Psoas muscle (tissue), 8 donors: ENCODE measurements around the gene COL18A1. TPM values are rescaled to one million over a fixed set of nuclear protein-coding genes. Genes with fewer than 3 reads are reported as not detected.

Source experiments
- ATAC-seq, 4 donors: fragments of 200-7000 bp; cut with Tn5 transposase; one replicate each; pipeline ENCODE4 v1.9.1; 2020; ENCODE audit warnings: moderate library complexity in 3 of 4, mild to moderate bottlenecking in 2 of 4
- DNase-seq, 2 donors: peaks; one replicate each; pipeline ENCODE4 v3.0.0-alpha.2; 2020
- H3K27ac ChIP-seq: fragments of 200-600 bp; one replicate; pipeline ENCODE4 v1.8.0; 2022
- H3K27me3 ChIP-seq, 3 donors: fragments of 200-600 bp in 1 of 3; one replicate each; pipeline versions ENCODE4 v1.6.1 to v1.8.0; 2013 to 2022; ENCODE audit warnings: low read length in 2 of 3, mild to moderate bottlenecking in 2 of 3, moderate library complexity in 1 of 3; ENCODE audit not compliant: insufficient read depth in 3 of 3
- H3K36me3 ChIP-seq, 2 donors: fragments of 200-600 bp in 1 of 2; one replicate each; pipeline versions ENCODE4 v1.6.1 to v1.8.0; 2013 to 2022; ENCODE audit warnings: low read depth in 1 of 2, mild to moderate bottlenecking in 1 of 2, moderate library complexity in 1 of 2; ENCODE audit not compliant: insufficient read depth in 1 of 2
- H3K4me1 ChIP-seq: fragments of 200-600 bp; one replicate; pipeline ENCODE4 v1.8.0; 2022
- H3K4me3 ChIP-seq: fragments of 200-600 bp; one replicate; pipeline ENCODE4 v1.8.0; 2022; ENCODE audit warnings: mild to moderate bottlenecking
- H3K9me3 ChIP-seq: fragments of 200-600 bp; one replicate; pipeline ENCODE4 v1.8.0; 2022
- WGBS, 3 donors: extraction: QIAGEN DNeasy Blood & Tissue Kit; methylation state at CpG; one replicate each; pipeline versions ENCODE4 v1.1.6 to v1.1.7; 2013; 5-methylcytosine and 5-hydroxymethylcytosine counted together
- intact Hi-C, 2 donors: fragments of 100-400 bp; cut with DNase I; formaldehyde crosslinking; loops; one replicate each; pipeline versions ENCODE4 v1.11.0 to v1.14.2; 2022
- polyA plus RNA-seq, 3 donors: library from polyadenylated mRNA; stranded (reverse); fragments of 200-250 nt; gene quantifications; one replicate each; pipeline ENCODE4 v1.2.3, GENCODE V29; 2013
- total RNA-seq, 4 donors: library from RNA; stranded (reverse); fragmentation: NEBNext Ultra II Directional in 2 of 4; extraction: Animal tissue kit (Norgen Biotek cat#: 25700) in 2 of 4; gene quantifications; one replicate each; pipeline versions ENCODE4 v1.2.1 to v1.2.4, GENCODE V29; 2021 to 2023
- TF ChIP-seq, protein P1 (sequence below): fragments of 200-600 bp; IDR thresholded peaks from one replicate; pipeline ENCODE4 v1.8.0; 2022; ENCODE audit warnings: antibody characterized with exemption
- donor health status: healthy with polysubstance abuse.
- donor health status: DM: no; HTN: no; CAD: no; lungs with moderate emphysema.
- donor health status: Bipolar disorder and iron deficiency.
- donor health status: healthy.
- donor health status: DM: yes; HTN: yes; CAD: no.
- donor health status: DM: no; HTN: no; CAD: no.
- donor health status: DM: no; HTN: no; CAD: no.
- donor health status: DM: yes; HTN: yes; CAD: no.

Gene COL18A1
- total and polyA plus RNA-seq, 7 donors: 4.8 to 25.3 (median 12.1) TPM

GRCh38 chr21:45464309-45464708 is 59.3 kb downstream of the COL18A1 start:
- Histone ChIP-seq H3K27me3 (peaks cover 0 to 40% (median 0%) of the 10 kb centered on the region in 3 donors), H3K27ac (no peak overlapping the region), H3K4me1 (no peaks in the 10 kb centered on the region), H3K36me3 (no peaks in the 10 kb centered on the region), H3K9me3 (peaks cover 12% of the 10 kb centered on the region), H3K4me3 (no peak overlapping the region)
- no peak for ATAC-seq
- no peak for DNase-seq
- intact Hi-C loops: no loop called here
- TF ChIP-seq, protein P1, sequence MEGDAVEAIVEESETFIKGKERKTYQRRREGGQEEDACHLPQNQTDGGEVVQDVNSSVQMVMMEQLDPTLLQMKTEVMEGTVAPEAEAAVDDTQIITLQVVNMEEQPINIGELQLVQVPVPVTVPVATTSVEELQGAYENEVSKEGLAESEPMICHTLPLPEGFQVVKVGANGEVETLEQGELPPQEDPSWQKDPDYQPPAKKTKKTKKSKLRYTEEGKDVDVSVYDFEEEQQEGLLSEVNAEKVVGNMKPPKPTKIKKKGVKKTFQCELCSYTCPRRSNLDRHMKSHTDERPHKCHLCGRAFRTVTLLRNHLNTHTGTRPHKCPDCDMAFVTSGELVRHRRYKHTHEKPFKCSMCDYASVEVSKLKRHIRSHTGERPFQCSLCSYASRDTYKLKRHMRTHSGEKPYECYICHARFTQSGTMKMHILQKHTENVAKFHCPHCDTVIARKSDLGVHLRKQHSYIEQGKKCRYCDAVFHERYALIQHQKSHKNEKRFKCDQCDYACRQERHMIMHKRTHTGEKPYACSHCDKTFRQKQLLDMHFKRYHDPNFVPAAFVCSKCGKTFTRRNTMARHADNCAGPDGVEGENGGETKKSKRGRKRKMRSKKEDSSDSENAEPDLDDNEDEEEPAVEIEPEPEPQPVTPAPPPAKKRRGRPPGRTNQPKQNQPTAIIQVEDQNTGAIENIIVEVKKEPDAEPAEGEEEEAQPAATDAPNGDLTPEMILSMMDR: no peak
- 93 to 94% (median 93%) methylated on average over 5 of the region's 5 CpGs for WGBS, 3 donors

DNA sequence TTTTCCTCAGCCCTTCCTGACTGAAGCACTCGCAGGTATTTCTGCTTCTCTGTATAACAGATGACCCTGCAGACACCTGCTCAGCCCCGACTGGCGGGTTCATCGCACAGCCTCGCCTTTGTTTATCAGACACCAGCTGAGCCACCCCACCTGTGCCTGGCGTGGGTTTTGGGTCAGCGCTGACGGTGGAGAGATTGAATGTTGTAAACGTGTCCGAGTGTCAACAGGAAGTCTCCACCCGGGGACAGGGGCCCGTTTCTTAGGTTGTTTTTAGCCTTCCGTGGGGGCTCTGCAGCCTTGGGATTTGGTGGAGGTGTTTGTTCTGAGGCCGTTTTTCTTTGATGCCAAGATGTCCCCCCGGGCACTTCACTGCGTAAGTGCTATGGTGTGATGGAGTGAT is 60.1 kb downstream of the COL18A1 start:
- Histone ChIP-seq H3K27me3 (peaks cover 0 to 37% (median 0%) of the 10 kb centered on the region in 3 donors), H3K4me1 (no peaks in the 10 kb centered on the region), H3K36me3 (no peaks in the 10 kb centered on the region), H3K27ac (no peak overlapping the region), H3K4me3 (no peak overlapping the region), H3K9me3 (peaks cover 12% of the 10 kb centered on the region)
- ATAC-seq: no peak
- WGBS, 3 donors: 66 to 75% (median 69%) methylated on average over 16 of the region's 16 CpGs
- DNase-seq: peak in 1 of 2 donors; percentile 30
- TF ChIP-seq, protein P1: no peak
- intact Hi-C loops: no loop called here

DNA sequence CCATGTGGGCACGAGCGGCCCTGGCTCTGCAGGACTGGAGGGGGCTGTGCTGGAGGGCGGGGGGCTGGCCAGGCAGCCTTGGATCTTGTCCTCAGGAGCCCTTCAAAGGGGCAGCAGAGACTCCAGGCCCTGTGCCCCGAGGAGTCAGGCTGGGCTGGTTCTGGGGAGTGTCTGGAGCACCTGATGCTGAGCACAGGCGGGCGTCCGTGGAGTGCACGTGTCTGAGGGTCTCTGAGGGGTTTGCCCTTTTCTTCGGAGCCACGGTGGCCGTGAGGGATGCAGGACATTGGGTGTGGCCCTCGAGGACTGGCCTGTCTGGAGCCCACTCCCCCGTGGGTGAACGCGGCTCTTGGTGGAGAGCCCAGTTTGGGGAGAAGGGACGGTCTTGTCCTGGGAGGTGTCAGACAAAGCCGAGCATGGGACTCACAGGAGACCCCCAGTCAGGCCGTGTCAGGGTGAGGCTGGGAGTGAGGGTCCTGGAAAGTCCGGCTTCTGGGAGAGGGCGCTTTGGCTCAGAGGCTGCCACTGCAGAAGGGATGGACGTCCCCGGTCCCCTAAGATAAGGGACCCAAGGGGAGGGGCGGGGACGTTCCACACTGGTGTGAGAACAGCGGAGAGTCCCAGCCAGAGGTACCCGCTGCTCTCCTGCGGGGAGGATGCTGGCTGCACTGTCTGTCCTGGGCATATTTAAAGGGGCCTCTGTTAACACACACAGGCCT is 60.8 kb downstream of the COL18A1 start:
- Histone ChIP-seq H3K4me1 (no peaks in the 10 kb centered on the region), H3K4me3 (no peak overlapping the region), H3K27me3 (peaks cover 0 to 36% (median 0%) of the 10 kb centered on the region in 3 donors), H3K36me3 (no peaks in the 10 kb centered on the region), H3K27ac (no peak overlapping the region), H3K9me3 (peaks cover 12% of the 10 kb centered on the region)
- intact Hi-C loops: no loop called here
- TF ChIP-seq, protein P1: no peak
- 72 to 79% (median 75%) methylated on average over 25 to 27 of the region's 27 CpGs for WGBS, 3 donors
- ATAC-seq (no peak), DNase-seq (peak; percentile 13 to 26)

DNA sequence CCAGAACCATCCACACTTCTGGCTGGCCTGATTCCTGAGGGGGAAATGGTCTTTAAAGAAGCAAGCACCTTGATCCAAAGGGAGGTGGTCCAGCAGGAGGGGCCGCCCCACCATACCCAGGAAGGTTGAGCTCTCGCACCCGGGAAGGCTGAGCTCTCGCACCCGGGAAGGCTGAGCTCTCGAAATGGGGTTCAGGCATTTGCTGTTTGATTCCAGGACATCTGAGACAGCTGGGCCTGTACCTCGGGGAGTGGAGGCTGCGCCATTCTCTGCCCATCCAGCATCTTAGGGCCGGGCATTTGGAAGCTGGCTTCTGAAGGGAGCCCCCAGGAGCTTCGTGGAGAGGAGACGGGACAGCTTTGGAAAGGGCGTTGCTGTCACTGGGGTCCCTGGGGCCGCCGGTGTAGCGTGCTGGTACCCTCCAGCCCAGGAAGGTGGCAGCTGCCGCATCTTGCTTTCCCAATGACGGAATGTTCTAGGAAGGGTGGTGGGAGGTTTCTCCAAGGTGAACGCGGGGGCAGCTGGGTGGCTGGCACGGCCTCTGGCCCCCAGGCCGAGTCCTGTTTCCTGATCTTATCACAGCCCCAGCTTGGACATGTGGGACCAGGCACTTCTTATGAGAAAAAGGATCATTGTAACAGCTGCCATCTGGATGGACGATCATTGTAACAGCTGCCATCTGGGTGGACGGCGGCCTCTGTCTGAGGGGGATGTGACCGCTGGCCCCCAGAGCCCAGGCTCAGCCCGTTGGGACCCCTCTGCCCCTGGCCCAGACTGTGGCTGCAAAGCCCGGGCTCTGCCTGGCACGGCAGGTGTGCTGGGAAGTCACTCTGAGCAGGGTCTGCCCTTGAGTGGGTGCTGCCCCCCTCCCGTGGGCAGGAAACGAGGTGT is 61.6 kb downstream of the COL18A1 start:
- H3K4me3 ChIP-seq: no peak overlapping the region
- DNase-seq (peak; percentile 10 to 38), ATAC-seq (no peak)
- no peak overlapping the region for H3K27ac ChIP-seq
- H3K27me3 ChIP-seq: peaks cover 0 to 36% (median 0%) of the 10 kb centered on the region in 3 donors
- no peaks in the 10 kb centered on the region for H3K4me1 ChIP-seq
- no peaks in the 10 kb centered on the region for H3K36me3 ChIP-seq
- peaks cover 6% of the 10 kb centered on the region for H3K9me3 ChIP-seq
- intact Hi-C loops: no loop called here
- TF ChIP-seq, protein P1: no peak
- WGBS, 3 donors: 36 to 49% (median 40%) methylated on average over 30 of the region's 30 CpGs
